Nephron (organoid): ENCODE data around the gene USP30.
A peak's percentile ranks its signal among the peaks of the same experiment; 100 is the strongest.

Experiments
- H3K27ac Mint-ChIP-seq, 3 experiments: 2 replicates each; pipeline ENCODE4 v1.8.0; 2020; ENCODE audit warnings: mixed read lengths in 3 of 3, mild to moderate bottlenecking in 2 of 3, moderate library complexity in 1 of 3
- H3K27me3 Mint-ChIP-seq: 2 replicates; pipeline ENCODE4 v1.8.0; 2021; ENCODE audit warnings: low read depth, mild to moderate bottlenecking, moderate library complexity, mixed read lengths
- H3K36me3 Mint-ChIP-seq: 2 replicates; pipeline ENCODE4 v1.8.0; 2020; ENCODE audit warnings: low read depth, mixed read lengths
- H3K4me1 Mint-ChIP-seq: 2 replicates; pipeline ENCODE4 v1.8.0; 2020; ENCODE audit warnings: mixed read lengths
- H3K4me3 Mint-ChIP-seq, 3 experiments: 2 replicates each; pipeline ENCODE4 v1.8.0; 2020; ENCODE audit warnings: mild to moderate bottlenecking in 3 of 3, mixed read lengths in 3 of 3, moderate library complexity in 2 of 3
- H3K9me3 Mint-ChIP-seq: 2 replicates; pipeline ENCODE4 v1.8.0; 2020; ENCODE audit warnings: mixed read lengths
- CTCF ChIP-seq, 3 experiments: fragments of 200-600 bp; sonication (generic); IDR thresholded peaks; one replicate each; pipeline ENCODE4 v1.5.0; 2021; ENCODE audit warnings: antibody characterized with exemption in 3 of 3; ENCODE audit not compliant: unreplicated experiment in 3 of 3

Gene USP30

GRCh38 chr12:109089683-109090082 lies 37.3 kb downstream of the USP30 start:
- Mint-ChIP-seq H3K4me3 (peak overlapping the region in 2 of 3 experiments; percentile 19 to 37), H3K4me1 (peaks cover 21% of the 10 kb centered on the region), H3K9me3 (no peaks in the 10 kb centered on the region), H3K27me3 (no peaks in the 10 kb centered on the region), H3K27ac (no peak overlapping the region), H3K36me3 (peaks cover 41% of the 10 kb centered on the region)
- no peak for TF ChIP-seq CTCF (IDR thresholded peaks at IDR 0.05; ENCODE audit: unreplicated experiment in 3 of 3)

GRCh38 chr12:109092497-109093021 lies 40.2 kb downstream of the USP30 start:
- Mint-ChIP-seq H3K9me3 (no peaks in the 10 kb centered on the region), H3K36me3 (peaks cover 25% of the 10 kb centered on the region), H3K27ac (peak overlapping the region; percentile 65 to 92 (median 72)), H3K27me3 (no peaks in the 10 kb centered on the region), H3K4me1 (peaks cover 21% of the 10 kb centered on the region), H3K4me3 (peak overlapping the region; percentile 86 to 94 (median 86))
- TF ChIP-seq CTCF (IDR thresholded peaks at IDR 0.05; ENCODE audit: unreplicated experiment in 3 of 3): no peak

GRCh38 chr12:109093022-109093918 lies 40.9 kb downstream of the USP30 start, which contains the start of gene ALKBH2:
TSS of gene ALKBH2 (minus strand) at chr12:109093472. CDS start at chr12:109092786, 686 bp downstream.
- peak within 1 kb of the TSS; percentile 86 to 94 (median 86) for H3K4me3 Mint-ChIP-seq
- H3K36me3 Mint-ChIP-seq: peaks cover 25% of the 10 kb centered on the region
- H3K27me3 Mint-ChIP-seq: no peaks in the 10 kb centered on the region
- peaks cover 23% of the 10 kb centered on the region for H3K4me1 Mint-ChIP-seq
- peak within 1 kb of the TSS; percentile 72 to 92 (median 75) for H3K27ac Mint-ChIP-seq
- no peaks in the 10 kb centered on the region for H3K9me3 Mint-ChIP-seq
- TF ChIP-seq CTCF (IDR thresholded peaks at IDR 0.05; ENCODE audit: unreplicated experiment in 3 of 3): peak; percentile 97 to 98 (median 98)

GRCh38 chr12:109097140-109097434 lies 44.7 kb downstream of the USP30 start:
- Mint-ChIP-seq H3K4me3 (peak overlapping the region; percentile 92 to 97 (median 95)), H3K9me3 (no peaks in the 10 kb centered on the region), H3K4me1 (peaks cover 42% of the 10 kb centered on the region), H3K27me3 (no peaks in the 10 kb centered on the region), H3K36me3 (peaks cover 32% of the 10 kb centered on the region), H3K27ac (peak overlapping the region in 2 of 3 experiments; percentile 64 to 97)
- no peak for TF ChIP-seq CTCF (IDR thresholded peaks at IDR 0.05; ENCODE audit: unreplicated experiment in 3 of 3)

GRCh38 chr12:109097435-109098182 lies 45.2 kb downstream of the USP30 start, which contains the start of gene UNG:
TSS of gene UNG (plus strand) at chr12:109097597. CDS start at chr12:109097680, 83 bp downstream.
- Mint-ChIP-seq H3K9me3 (no peaks in the 10 kb centered on the region), H3K4me3 (peak within 1 kb of the TSS; percentile 92 to 97 (median 95)), H3K4me1 (peaks cover 37% of the 10 kb centered on the region), H3K27me3 (no peaks in the 10 kb centered on the region), H3K36me3 (peaks cover 30% of the 10 kb centered on the region), H3K27ac (peak within 1 kb of the TSS; percentile 64 to 97 (median 95))
- no peak for TF ChIP-seq CTCF (IDR thresholded peaks at IDR 0.05; ENCODE audit: unreplicated experiment in 3 of 3)
